22Rv1 (cell line): ENCODE data around the gene AIFM2.

Experiments used
- CTCF ChIP-seq: fragments of 450-650 bp; IDR thresholded peaks from 2 replicates; pipeline ENCODE4 v1.5.1; 2017; ENCODE audit warnings: mild to moderate bottlenecking
- ZFX ChIP-seq: fragments of 450-650 bp; IDR thresholded peaks from 2 replicates; pipeline ENCODE4 v1.6.1; 2017; ENCODE audit warnings: antibody characterized with exemption, borderline replicate concordance

- no peak for TF ChIP-seq ZFX
- TF ChIP-seq CTCF = no peak
These were observed 12.2 kb downstream of the AIFM2 start for GRCh38 chr10:70120417-70120816.
